GM19455 (cell line): ENCODE measurements around the gene CEP83.

Source experiments
- ATAC-seq: cut with Tn5 transposase; IDR thresholded peaks from one replicate; pipeline ENCODE4 v1.9.1; 2021; ENCODE audit not compliant: unreplicated experiment

The CEP83 gene

DNA sequence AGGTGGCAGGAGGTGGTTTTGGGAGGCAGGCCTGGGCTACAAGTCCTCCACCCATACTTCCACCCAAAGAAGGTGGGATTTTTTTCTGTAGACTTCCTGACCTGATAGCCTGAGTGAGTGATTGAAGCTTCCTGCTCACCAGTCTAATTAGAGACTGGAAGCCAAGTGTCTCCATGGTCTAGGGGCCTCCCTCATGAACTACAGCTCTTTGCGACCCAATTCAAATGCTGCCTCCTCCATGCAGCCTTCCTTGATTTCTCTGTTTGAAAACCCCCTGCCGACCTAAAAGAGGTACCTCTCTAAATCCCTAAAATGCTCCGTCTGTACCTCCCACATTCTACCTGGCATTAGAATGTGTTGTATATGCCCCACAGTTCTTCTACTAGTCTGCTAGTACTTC, 186.4 kb downstream of the CEP83 start:
- no peak for ATAC-seq

DNA sequence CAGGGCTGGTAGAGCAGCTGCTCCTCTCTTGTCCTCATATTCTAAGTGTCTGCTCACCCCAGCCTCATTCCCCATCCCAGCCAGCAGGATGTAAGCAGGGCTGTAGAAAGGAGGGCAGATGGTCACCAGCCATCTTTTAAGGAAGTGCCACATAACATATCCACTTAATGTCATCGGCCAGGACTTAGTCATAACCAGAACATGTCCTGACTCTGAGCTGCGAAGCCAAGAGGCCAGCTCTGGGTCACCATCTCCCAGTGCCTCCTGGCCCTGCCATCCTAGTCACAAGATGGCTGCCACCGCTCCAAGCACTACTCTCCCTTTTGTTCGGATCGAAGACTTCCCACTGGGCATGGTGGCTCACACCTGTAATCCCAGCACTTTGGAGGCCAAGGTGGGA, 187.4 kb downstream of the CEP83 start:
- ATAC-seq = no peak

DNA sequence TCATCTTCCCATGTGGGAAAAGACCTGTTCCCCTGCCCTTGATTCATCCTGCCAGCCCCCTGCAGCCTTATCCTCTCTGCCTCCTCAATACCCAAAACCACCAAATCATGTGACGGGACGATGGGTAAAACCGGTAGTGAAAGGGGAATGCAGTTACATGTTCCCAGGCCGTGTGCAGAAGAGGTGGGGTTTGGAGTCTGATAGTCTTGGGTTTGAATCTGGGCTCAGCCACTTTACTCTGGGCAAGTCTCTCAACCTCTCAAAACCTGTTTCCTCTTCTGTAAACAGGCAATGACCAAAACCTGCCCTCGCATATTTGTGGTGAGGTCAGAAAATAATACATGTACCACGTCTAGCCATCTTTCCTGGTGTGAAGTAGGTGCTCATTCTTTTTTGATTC, 188.3 kb downstream of the CEP83 start:
- ATAC-seq = no peak

GRCh38 chr12:94269316-94269999, 190.2 kb downstream of the CEP83 start:
- no peak for ATAC-seq

GRCh38 chr12:94267921-94268471, 191.7 kb downstream of the CEP83 start:
- ATAC-seq = no peak

GRCh38 chr12:94267537-94267872, 192.2 kb downstream of the CEP83 start:
- ATAC-seq = no peak

DNA sequence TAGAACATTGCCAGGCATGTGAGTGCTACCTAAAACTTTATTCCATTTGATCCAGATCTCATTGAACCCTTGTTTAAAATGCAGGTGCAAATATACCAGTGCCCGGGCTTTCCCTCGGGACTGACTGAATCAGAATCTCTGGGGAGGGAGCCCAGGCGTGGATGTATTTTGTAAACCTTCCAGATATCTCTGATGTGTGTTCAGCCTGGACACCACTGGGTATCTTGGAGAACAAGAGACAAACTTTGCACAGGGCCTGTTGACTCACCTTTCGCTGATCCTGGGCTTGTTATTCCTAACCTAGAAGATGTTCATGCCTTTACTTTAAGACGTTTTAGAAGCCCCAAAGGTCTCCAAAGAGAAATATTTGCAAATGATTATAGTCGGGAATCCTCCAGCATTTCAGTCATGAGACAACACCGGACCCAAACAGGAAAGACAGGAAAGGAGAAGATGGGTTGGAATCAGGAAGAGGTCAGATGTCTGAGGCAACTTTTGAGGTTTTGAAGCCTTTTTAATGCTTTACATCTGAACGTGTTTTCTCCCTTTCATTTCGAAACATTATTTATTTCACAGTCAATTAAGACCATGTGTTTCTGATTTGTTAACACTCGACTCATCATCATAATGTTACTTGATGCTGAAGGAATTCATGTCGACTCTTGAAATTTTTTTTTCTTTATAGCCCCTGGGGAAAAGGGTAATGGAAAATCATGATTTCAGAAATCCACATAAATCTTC, 192.7 kb downstream of the CEP83 start:
- no peak for ATAC-seq

GRCh38 chr12:94265966-94266745, 193.5 kb downstream of the CEP83 start:
- no peak for ATAC-seq

DNA sequence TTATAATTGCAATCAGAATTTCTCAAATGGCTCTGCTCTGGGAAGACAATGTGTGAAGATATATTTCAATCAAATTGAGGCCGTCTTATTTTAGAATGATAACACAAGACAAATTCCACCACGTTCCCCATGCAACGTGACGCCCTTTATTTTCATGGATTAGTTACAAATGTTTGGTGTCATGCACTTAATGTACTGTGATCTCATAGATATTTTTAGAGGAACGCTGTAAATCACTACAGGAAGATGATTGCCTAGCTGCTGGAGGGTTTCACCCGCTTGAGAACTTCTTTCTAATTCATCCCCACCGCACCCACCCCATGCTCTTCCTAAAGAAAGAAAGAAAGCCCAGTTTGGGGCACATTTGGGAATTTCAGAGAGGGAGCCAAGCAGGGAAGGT, 194.1 kb downstream of the CEP83 start:
- no peak for ATAC-seq

GRCh38 chr12:94264736-94265485, 194.8 kb downstream of the CEP83 start:
- no peak for ATAC-seq

DNA sequence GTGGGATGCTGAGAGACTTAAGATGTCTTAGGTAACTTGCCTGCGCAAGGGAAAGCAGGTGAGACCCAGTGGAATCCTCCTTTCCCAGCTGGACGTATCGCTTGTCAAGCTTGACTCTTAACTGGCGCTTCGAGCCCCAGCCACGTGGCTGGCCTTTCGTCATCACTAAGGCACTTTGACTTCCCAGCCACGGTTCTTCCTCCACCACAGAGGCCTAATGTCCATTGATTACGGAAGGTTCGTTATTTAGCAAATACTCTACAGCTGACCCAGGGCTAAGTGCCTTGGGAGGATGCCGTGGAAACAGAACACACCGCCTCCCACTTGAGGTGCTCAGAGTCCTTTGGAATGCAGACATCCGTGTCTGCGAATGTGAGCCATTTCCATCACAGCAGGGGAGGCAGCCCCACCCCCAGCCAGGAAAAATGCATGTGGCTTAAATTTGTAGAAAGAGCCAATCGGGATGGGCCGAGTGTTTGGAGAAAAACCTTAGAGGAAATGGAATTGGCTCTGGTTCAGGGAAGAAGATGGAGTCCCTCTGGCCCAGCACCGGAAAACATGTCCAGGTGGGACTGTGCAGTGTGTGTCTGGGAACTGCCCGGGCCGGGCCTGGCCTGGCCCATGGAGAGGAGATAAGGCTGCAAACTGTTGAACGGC, 195.6 kb downstream of the CEP83 start:
- ATAC-seq = no peak

- ATAC-seq = peak; percentile 14
Measured at GRCh38 chr12:94263011-94263811, 196.5 kb downstream of the CEP83 start.

DNA sequence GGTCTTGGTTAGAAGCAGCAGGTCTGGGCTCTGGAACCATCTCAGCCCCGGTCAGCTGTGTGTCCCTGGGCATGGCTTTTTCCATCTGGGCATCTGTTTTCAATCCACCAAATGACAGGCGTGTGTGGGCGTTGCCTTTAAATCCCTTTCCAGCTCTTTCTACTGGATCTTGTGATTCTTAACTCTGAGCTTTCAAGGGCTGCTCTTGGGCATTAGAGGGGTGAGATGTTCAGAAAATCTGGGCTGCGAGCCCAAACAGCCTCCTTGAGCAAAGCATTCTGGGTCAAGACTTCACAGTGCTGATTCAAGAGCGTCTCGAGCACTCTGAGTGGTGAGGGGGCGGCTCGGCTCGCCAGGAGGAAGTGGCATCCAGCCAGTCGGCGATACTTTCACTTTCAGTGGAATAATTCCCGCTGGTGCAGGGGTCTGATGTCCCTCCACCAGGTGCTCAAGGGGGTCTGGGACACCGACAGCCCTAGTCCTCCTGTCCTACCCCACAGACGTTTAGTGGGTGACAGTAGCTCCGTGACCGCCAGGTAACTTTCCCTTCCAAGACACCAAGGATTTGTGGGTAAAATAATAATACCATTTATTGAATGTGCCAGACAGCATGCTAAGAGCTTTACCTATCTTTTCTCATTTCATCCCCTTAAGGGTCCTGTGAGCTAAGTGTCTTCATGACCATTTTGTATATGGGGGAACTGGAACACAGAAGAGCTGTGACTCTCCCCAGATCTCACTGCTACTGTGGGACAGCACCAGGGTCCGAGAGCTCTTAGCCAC, 197.2 kb downstream of the CEP83 start:
- ATAC-seq = peak; percentile 38

DNA sequence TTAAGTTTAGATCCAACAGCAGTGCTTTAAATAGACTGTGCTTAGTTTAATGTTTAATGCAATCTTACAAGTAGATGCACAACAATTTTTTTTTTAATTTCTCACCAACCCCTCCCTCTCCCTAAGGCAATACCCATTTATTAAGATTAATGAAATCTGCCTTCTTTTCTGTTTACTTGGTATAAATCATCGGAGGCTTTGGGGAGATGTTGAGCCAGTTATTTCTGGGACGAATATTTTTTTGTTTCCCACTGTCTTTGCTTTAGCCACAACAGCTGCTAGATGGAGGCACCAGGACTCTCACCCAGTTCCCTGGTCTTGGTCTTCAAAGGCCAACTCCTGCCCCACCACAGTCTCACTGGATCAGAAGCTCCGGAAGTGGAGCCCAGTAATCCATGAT, 197.9 kb downstream of the CEP83 start:
- no peak for ATAC-seq

DNA sequence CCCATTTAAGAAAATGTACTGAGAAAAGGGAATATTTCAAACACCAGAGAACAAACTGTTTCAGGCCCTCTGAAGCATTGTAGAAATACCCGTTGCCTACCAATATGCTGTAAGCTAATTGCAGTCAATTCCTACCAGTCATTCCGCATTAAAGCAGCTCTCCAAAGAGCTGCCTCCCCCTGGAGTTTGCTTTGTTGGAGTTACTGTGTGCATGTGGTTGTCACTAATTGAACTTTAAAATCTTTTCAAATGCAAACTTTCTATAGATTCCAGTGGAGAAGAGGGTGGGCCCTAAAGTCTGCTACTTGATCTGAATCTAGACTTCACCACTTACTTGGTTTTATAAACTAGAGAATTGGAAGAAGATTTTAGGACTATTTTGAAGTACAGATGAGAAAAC, 198.5 kb downstream of the CEP83 start:
- ATAC-seq = no peak

- no peak for ATAC-seq
Measured at GRCh38 chr12:94260717-94261116, 198.9 kb downstream of the CEP83 start.

DNA sequence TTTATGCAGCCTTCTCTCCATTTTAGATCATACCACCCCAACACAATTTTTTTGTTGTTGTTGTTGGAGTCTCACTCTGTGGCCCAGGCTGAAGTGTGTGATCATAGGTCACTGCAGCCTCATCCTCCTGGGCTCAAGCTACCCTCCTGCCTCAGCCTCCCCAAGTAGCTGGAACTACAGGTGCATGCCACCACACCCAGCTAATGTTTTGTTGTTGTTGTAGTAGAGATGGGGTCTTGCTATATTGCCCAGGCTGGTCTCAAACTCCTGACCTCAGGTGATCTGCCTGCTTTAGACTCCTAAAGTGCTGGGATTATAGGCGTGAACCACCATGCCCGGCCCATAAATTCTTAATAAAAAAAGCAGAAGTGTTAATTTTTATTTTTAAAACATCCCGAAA, 199.7 kb downstream of the CEP83 start:
- ATAC-seq = no peak

GRCh38 chr12:94258593-94258992, 201.1 kb downstream of the CEP83 start:
- ATAC-seq = peak; percentile 59
